SU-DHL-6 (cell line): ENCODE results near the gene JMJD4.
"Not testable (repeated sequence)": the region's sequence is repeated elsewhere in the genome, so short reads cannot be mapped to it uniquely, and the experiment has no call there.

Source experiments
- H2AFZ ChIP-seq: fragments of 200-600 bp; sonication (generic); 2 replicates; pipeline ENCODE4 v1.6.1; 2014; ENCODE audit warnings: low read depth, mild to moderate bottlenecking, moderate library complexity, mixed read lengths, antibody characterized with exemption, low read length; ENCODE audit not compliant: severe bottlenecking
- H3F3A ChIP-seq: fragments of 200-600 bp; shearing (Covaris generic); 2 replicates; pipeline ENCODE4 v1.6.0; 2016; ENCODE audit warnings: antibody characterized with exemption, mild to moderate bottlenecking; ENCODE audit not compliant: insufficient read depth
- H3K27ac ChIP-seq: fragments of 200-600 bp; sonication (generic); 2 replicates; pipeline ENCODE4 v1.5.1; 2016; ENCODE audit warnings: low read depth, mild to moderate bottlenecking, low read length, moderate library complexity, mixed read lengths
- H3K27me3 ChIP-seq: fragments of 200-600 bp; sonication (generic), shearing (Covaris generic); 2 replicates; pipeline ENCODE4 v1.6.0; 2014; ENCODE audit warnings: mild to moderate bottlenecking, low read length
- H3K36me3 ChIP-seq: fragments of 200-600 bp; sonication (generic); 2 replicates; pipeline ENCODE4 v1.6.1; 2014; ENCODE audit warnings: mild to moderate bottlenecking, low read length, mixed read lengths
- H3K4me2 ChIP-seq: fragments of 300-600, 200-600 bp; shearing (Covaris generic), sonication (generic); 2 replicates; pipeline ENCODE4 v1.6.0; 2014; ENCODE audit warnings: low read length, low read depth, mild to moderate bottlenecking; ENCODE audit not compliant: poor library complexity, severe bottlenecking
- H3K4me3 ChIP-seq: fragments of 200-600 bp; sonication (generic); 2 replicates; pipeline ENCODE4 v1.5.1; 2014; ENCODE audit warnings: antibody characterized with exemption, low read length, mild to moderate bottlenecking, mixed read lengths; ENCODE audit not compliant: insufficient read depth, poor library complexity, severe bottlenecking
- H3K79me2 ChIP-seq: fragments of 200-600 bp; sonication (generic); 2 replicates; pipeline ENCODE4 v1.6.1; 2014; ENCODE audit warnings: mild to moderate bottlenecking, low read length, moderate library complexity; ENCODE audit not compliant: insufficient read depth
- H3K9ac ChIP-seq: fragments of 200-600 bp; sonication (generic); 2 replicates; pipeline ENCODE4 v1.7.0; 2014; ENCODE audit warnings: mild to moderate bottlenecking, low read length
- H3K9me2 ChIP-seq: fragments of 200-600 bp; sonication (generic); replicated peaks from 2 replicates; pipeline ENCODE4 v1.6.1; 2014; ENCODE audit warnings: low read length; ENCODE audit not compliant: insufficient read depth
- H3K9me3 ChIP-seq: fragments of 200-600 bp; sonication (generic); 2 replicates; pipeline ENCODE4 v1.6.1; 2014; ENCODE audit warnings: low read length, mixed read lengths; ENCODE audit not compliant: insufficient read depth
- H4K20me1 ChIP-seq: fragments of 200-600 bp; sonication (generic); 2 replicates; pipeline ENCODE4 v1.6.1; 2014; ENCODE audit warnings: low read depth, mild to moderate bottlenecking, antibody characterized with exemption, low read length, moderate library complexity, mixed read lengths
- EZH2phosphoT487 ChIP-seq: fragments of 200-600 bp; sonication (generic), shearing (Covaris generic); conservative IDR thresholded peaks from 2 replicates; pipeline ENCODE4 v1.6.1; 2018; ENCODE audit warnings: mild to moderate bottlenecking, antibody characterized with exemption, low read length, moderate library complexity, mixed read lengths
- TF ChIP-seq, protein P1 (sequence below): fragments of 200-600 bp; sonication (generic); IDR thresholded peaks from one replicate; pipeline ENCODE4 v1.5.1; 2017; ENCODE audit warnings: antibody characterized with exemption, mild to moderate bottlenecking, low read length, moderate library complexity; ENCODE audit not compliant: insufficient read depth, poor library complexity, severe bottlenecking

The JMJD4 gene

DNA sequence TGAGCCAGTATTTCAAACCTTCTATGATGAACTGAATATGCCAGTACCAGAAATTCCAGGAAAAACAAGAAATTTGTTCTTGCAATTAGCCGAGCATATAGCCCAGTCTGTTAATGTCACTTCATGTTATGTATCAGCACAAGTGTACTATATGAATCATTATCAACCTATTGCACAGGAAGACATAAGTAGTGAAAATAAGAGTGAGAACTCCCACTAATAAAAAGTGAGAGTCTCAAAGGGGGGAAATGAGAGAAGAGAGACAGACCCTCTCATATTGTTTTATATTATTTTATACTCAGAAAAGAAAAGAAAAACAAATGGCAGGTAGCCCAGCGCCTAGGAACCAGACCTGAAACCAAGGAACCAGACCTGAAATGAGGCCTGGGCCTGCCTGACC lies 16.2 kb downstream of the JMJD4 start:
- no peaks in the 10 kb centered on the region for H3K27me3 ChIP-seq
- H3K4me2 ChIP-seq = no peak overlapping the region
- H3K9ac ChIP-seq = no peak overlapping the region
- no peaks in the 10 kb centered on the region for H3F3A ChIP-seq
- H3K79me2 ChIP-seq = no peaks in the 10 kb centered on the region
- TF ChIP-seq, protein P1, sequence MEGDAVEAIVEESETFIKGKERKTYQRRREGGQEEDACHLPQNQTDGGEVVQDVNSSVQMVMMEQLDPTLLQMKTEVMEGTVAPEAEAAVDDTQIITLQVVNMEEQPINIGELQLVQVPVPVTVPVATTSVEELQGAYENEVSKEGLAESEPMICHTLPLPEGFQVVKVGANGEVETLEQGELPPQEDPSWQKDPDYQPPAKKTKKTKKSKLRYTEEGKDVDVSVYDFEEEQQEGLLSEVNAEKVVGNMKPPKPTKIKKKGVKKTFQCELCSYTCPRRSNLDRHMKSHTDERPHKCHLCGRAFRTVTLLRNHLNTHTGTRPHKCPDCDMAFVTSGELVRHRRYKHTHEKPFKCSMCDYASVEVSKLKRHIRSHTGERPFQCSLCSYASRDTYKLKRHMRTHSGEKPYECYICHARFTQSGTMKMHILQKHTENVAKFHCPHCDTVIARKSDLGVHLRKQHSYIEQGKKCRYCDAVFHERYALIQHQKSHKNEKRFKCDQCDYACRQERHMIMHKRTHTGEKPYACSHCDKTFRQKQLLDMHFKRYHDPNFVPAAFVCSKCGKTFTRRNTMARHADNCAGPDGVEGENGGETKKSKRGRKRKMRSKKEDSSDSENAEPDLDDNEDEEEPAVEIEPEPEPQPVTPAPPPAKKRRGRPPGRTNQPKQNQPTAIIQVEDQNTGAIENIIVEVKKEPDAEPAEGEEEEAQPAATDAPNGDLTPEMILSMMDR = no peak
- TF ChIP-seq EZH2phosphoT487 = no peak
- H2AFZ ChIP-seq = no peak overlapping the region
- H3K4me3 ChIP-seq = no peak overlapping the region
- H3K9me3 ChIP-seq = peaks cover 20% of the 10 kb centered on the region; the same call in 1 of the 2 replicates
- no peak overlapping the region for H3K27ac ChIP-seq
- H3K9me2 ChIP-seq = no peaks in the 10 kb centered on the region
- no peaks in the 10 kb centered on the region for H3K36me3 ChIP-seq
- no peaks in the 10 kb centered on the region for H4K20me1 ChIP-seq

DNA sequence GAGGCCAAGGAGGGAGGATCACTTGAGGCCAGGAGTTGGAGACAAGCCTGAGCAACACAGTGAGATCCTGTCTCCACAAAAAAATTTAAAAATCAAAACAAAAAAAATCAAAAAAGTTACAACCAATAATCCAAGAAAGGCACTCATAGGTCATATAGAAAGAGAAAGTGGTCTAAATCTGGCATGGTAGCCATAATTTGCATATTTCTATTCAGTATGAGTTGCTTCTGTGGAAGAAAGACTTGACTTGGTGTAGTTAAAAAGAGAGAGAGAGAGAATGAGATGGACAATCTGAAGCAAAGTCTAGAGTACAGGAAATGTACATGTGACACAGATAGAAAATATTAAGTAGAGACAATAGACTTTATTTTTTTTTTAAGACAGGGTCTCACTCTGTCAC lies 22.5 kb downstream of the JMJD4 start:
- Histone ChIP-seq H3F3A (no peaks in the 10 kb centered on the region), H3K27me3 (no peaks in the 10 kb centered on the region), H3K79me2 (no peaks in the 10 kb centered on the region), H3K9me3 (no peaks in the 10 kb centered on the region), H2AFZ (no peak overlapping the region), H3K36me3 (no peaks in the 10 kb centered on the region), H3K9me2 (no peaks in the 10 kb centered on the region), H3K4me2 (no peak overlapping the region), H4K20me1 (no peaks in the 10 kb centered on the region), H3K4me3 (no peak overlapping the region), H3K9ac (no peak overlapping the region), H3K27ac (no peak overlapping the region)
- TF ChIP-seq, protein P1 = no peak
- no peak for TF ChIP-seq EZH2phosphoT487

DNA sequence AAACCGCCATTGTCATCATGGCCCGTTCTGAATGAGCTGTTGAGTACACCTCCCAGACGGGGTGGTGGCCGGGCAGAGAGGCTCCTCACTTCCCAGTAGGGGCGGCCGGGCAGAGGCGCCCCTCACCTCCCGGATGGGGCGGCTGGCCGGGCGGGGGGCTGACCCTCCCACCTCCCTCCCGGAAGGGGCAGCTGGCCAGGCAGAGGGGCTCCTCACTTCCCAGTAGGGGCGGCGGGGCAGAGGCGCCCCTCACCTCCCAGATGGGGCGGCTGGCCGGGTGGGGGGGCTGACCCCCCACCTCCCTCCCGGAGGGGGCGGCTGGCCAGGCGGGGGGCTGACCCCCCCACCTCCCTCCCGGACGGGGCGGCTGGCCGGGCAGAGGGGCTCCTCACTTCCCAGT lies 24.6 kb downstream of the JMJD4 start:
- not testable (repeated sequence) for H3K4me2 ChIP-seq, H2AFZ ChIP-seq, H3K27ac ChIP-seq, H3K9me2 ChIP-seq, H3F3A ChIP-seq, H3K9ac ChIP-seq, H3K36me3 ChIP-seq, H3K79me2 ChIP-seq, H3K9me3 ChIP-seq, H4K20me1 ChIP-seq, H3K27me3 ChIP-seq, H3K4me3 ChIP-seq

DNA sequence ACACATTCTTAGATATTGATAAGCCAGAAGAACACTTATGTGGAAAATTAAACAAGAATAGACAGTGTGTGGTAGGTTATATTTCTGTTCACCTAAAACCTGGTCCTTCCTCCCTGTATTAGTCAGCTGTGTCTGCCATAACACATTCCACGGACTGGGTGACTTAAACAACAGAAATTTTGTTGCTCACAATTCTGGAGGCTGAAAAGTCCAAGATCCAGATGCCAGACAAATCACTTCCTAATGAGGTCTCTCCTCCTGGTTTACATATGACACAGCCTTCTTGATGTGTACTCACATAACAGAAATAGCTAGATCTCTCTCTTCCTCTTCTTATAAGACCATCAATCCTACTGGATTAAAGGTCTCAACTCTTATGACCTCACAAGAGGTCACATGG lies 25.7 kb downstream of the JMJD4 start:
- Histone ChIP-seq H4K20me1 (no peaks in the 10 kb centered on the region), H3K27me3 (no peaks in the 10 kb centered on the region), H3K36me3 (no peaks in the 10 kb centered on the region), H3K9me2 (no peaks in the 10 kb centered on the region), H3K27ac (no peak overlapping the region), H3K9me3 (no peaks in the 10 kb centered on the region), H3K4me3 (no peak overlapping the region), H3K79me2 (no peaks in the 10 kb centered on the region), H3F3A (no peaks in the 10 kb centered on the region), H2AFZ (no peak overlapping the region), H3K9ac (no peak overlapping the region), H3K4me2 (no peak overlapping the region)
- TF ChIP-seq, protein P1 = no peak
- no peak for TF ChIP-seq EZH2phosphoT487
